Stimulated activated CD4-positive, alpha-beta T cell treated with anti-CD3 and anti-CD28 coated beads, TNF-alpha, amount 100 ng/mL, for 48 hours (primary cell): ENCODE data around the gene UTP18.
"Not testable (repeated sequence)": the region's sequence is repeated elsewhere in the genome, so short reads cannot be mapped to it uniquely, and the experiment has no call there.

Source experiments
- DNase-seq, 3 donors: peaks; one replicate each; pipeline ENCODE4 v3.0.0-alpha.2; 2020; ENCODE audit warnings: low read depth in 3 of 3

Gene UTP18

GRCh38 chr17:51260237-51261023, at the start of gene UTP18:
Gene UTP18 (plus strand): TSS chr17:51260546. CDS start chr17:51260585, 39 bp downstream.
- DNase-seq = peak; percentile 91 to 96 (median 95)

- DNase-seq = no peak
Observed at GRCh38 chr17:51214920-51215319, 45.4 kb upstream of the UTP18 start.

GRCh38 chr17:51217946-51218345, 42.4 kb upstream of the UTP18 start:
- no peak for DNase-seq

- DNase-seq = no peak
Observed at GRCh38 chr17:51221322-51221721, 39.0 kb upstream of the UTP18 start.

- DNase-seq = no peak
Observed at GRCh38 chr17:51224402-51225262, 35.7 kb upstream of the UTP18 start.

GRCh38 chr17:51225523-51225922, 34.8 kb upstream of the UTP18 start:
- not testable (repeated sequence) for DNase-seq

- no peak for DNase-seq
Observed at GRCh38 chr17:51228161-51228560, 32.2 kb upstream of the UTP18 start.

- no peak for DNase-seq
Observed at GRCh38 chr17:51229889-51230288, 30.5 kb upstream of the UTP18 start.

- DNase-seq = no peak
Observed at GRCh38 chr17:51230306-51230705, 30.0 kb upstream of the UTP18 start.

GRCh38 chr17:51231999-51232398, 28.3 kb upstream of the UTP18 start:
- DNase-seq = no peak

- DNase-seq = no peak
Observed at GRCh38 chr17:51234162-51234561, 26.2 kb upstream of the UTP18 start.

- DNase-seq = no peak
Observed at GRCh38 chr17:51238255-51238887, 22.0 kb upstream of the UTP18 start.

- no peak for DNase-seq
Observed at GRCh38 chr17:51240275-51240674, 20.1 kb upstream of the UTP18 start.

- no peak for DNase-seq
Observed at GRCh38 chr17:51244041-51244440, 16.3 kb upstream of the UTP18 start.

- DNase-seq = no peak
Observed at GRCh38 chr17:51245535-51245934, 14.8 kb upstream of the UTP18 start.

GRCh38 chr17:51250314-51250840, 10.0 kb upstream of the UTP18 start:
- no peak for DNase-seq

- no peak for DNase-seq
Observed at GRCh38 chr17:51251010-51251409, 9.3 kb upstream of the UTP18 start.

GRCh38 chr17:51255673-51256072, 4.7 kb upstream of the UTP18 start:
- DNase-seq = no peak

GRCh38 chr17:51256101-51256500, 4.2 kb upstream of the UTP18 start:
- DNase-seq = no peak

GRCh38 chr17:51257150-51258081, 2.9 kb upstream of the UTP18 start:
- no peak for DNase-seq
